K562 (cell line): ENCODE data around the gene NUP160.

Experiments used
- EHMT2 ChIP-seq: fragments of 450-650 bp; IDR thresholded peaks from 2 replicates; pipeline ENCODE4 v1.6.1; 2018; ENCODE audit warnings: antibody characterized with exemption
- IRF2 ChIP-seq: sonication (generic); formaldehyde crosslinking; IDR thresholded peaks from 2 replicates; pipeline ENCODE4 v1.8.1; 2022; ENCODE audit warnings: mild to moderate bottlenecking, missing genetic modification reagents
- NFYB ChIP-seq: IDR thresholded peaks from 2 replicates; pipeline ENCODE4 v1.6.1; 2011; ENCODE audit warnings: mild to moderate bottlenecking, moderate library complexity; ENCODE audit not compliant: insufficient read length; ENCODE audit errors: extremely low read depth
- ZNF263 ChIP-seq: sonication (generic); formaldehyde crosslinking; IDR thresholded peaks from 2 replicates; pipeline ENCODE4 v1.8.0; 2022; ENCODE audit warnings: mild to moderate bottlenecking, missing genetic modification reagents, borderline replicate concordance
- TF ChIP-seq, protein P1 (sequence below), 3 experiments: IDR thresholded peaks in 2 of 3; conservative IDR thresholded peaks in 1 of 3; 2 replicates each; pipeline ENCODE4 v1.5.1; 2011 to 2012; ENCODE audit warnings: low read length in 3 of 3, mild to moderate bottlenecking in 3 of 3, control low read depth in 2 of 3, improper control_type of control experiment in 1 of 3, inconsistent platforms in 1 of 3, low read depth in 1 of 3, mixed read lengths in 1 of 3, moderate library complexity in 1 of 3; ENCODE audit not compliant: insufficient read depth in 2 of 3

DNA sequence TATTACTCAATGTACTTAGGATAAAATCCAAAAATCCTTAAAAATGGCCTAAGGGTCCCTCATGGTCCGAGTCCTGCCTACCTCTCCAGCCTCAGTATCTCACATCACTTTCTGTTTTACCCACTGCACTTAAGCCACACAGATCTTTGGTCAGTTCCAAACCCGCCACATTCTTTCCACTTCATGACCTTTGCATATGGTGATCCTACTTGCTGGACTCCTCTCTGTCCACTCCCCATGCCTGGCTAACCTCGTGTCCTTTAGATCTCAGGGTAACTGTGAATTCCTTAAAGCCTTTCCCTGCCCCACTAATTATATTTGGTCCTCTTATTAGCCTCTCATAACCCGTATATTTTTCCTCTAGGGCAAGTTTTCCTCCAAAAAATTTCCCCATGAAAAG, 1.2 kb downstream of the NUP160 start:
- TF ChIP-seq ZNF263 (CRISPR knock-in tag) (no peak), EHMT2 (no peak), IRF2 (CRISPR knock-in tag) (no peak), NFYB (no peak)
- TF ChIP-seq, protein P1, sequence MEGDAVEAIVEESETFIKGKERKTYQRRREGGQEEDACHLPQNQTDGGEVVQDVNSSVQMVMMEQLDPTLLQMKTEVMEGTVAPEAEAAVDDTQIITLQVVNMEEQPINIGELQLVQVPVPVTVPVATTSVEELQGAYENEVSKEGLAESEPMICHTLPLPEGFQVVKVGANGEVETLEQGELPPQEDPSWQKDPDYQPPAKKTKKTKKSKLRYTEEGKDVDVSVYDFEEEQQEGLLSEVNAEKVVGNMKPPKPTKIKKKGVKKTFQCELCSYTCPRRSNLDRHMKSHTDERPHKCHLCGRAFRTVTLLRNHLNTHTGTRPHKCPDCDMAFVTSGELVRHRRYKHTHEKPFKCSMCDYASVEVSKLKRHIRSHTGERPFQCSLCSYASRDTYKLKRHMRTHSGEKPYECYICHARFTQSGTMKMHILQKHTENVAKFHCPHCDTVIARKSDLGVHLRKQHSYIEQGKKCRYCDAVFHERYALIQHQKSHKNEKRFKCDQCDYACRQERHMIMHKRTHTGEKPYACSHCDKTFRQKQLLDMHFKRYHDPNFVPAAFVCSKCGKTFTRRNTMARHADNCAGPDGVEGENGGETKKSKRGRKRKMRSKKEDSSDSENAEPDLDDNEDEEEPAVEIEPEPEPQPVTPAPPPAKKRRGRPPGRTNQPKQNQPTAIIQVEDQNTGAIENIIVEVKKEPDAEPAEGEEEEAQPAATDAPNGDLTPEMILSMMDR (IDR thresholded peaks at IDR 0.05 in 2 of 3, conservative IDR thresholded peaks at IDR 0.05 in 1 of 3; ENCODE audit: insufficient read depth in 2 of 3, low read depth in 1 of 3, low read length in 3 of 3), result no peak
